Uterus (tissue), 2 donors: ENCODE measurements around the gene SLC25A25.

Experiments used
- CTCF ChIP-seq, 4 experiments: fragments of 200-600 bp in 2 of 4; fragments of 450-650 bp in 2 of 4; sonication (generic) in 2 of 4; IDR thresholded peaks; one replicate each; pipeline ENCODE4 v1.5.1; 2016 to 2019; ENCODE audit warnings: antibody characterized with exemption in 4 of 4, mild to moderate bottlenecking in 2 of 4, moderate library complexity in 1 of 4
- POLR2A ChIP-seq, 2 donors: fragments of 450-650 bp; IDR thresholded peaks; one replicate each; pipeline ENCODE4 v1.6.1; 2016; ENCODE audit warnings: antibody characterized with exemption in 2 of 2, mild to moderate bottlenecking in 1 of 2, moderate library complexity in 1 of 2

GRCh38 chr9:128127990-128128835 is 60.2 kb downstream of the SLC25A25 start:
- TF ChIP-seq CTCF (IDR thresholded peaks at IDR 0.05), result peak in 1 of 4 experiments; percentile 31
- peak in 1 of 2 donors; percentile 43 for TF ChIP-seq POLR2A (IDR thresholded peaks at IDR 0.05)
